CD4-positive, alpha-beta T cell treated with Interleukin-6 at 100 ng/mL for 8 hours (primary cell): ENCODE data around the gene MYL3.
A peak's percentile ranks its signal among the peaks of the same experiment; 100 is the strongest.

Experiments used
- DNase-seq: peaks from one replicate; pipeline ENCODE4 v3.0.0-alpha.2; 2020; ENCODE audit warnings: mixed read lengths, low spot score

The MYL3 gene

DNA sequence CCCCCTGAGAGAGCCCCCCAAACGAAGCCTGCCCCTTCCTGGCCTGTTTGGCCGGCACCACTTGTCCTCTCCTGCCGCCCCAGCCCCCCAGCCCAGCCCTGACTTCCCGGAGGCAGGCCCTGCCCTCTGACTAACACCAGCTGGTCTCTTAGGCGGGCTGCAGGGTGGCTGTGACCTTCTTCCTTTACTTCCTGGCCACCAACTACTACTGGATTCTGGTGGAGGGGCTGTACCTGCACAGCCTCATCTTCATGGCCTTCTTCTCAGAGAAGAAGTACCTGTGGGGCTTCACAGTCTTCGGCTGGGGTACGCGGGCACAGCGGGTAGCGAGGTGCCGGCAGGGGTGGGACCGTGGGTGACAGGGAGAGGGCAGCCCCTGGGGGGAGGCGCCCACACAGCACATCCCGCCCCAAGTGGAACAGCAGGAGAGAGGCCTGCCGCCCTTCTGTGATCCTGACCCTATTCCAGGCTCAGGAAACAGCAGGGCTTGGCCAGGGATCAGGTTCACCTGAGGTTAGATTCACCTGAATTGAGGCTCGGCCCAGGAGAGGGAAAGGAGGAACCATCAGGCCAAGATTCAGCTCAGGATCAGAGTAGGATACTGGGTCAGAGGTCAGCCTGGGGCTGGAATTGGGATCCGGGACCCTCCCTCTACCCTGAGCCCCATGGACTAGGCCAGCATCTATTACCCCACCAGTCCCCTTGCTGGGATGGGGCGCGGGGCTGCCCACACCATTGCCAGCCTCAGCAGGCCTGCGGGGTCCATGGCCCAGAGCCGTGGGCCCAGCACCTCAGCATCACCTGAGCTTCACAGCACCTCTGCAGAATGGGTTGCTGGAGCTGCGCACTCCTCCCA, 36.1 kb upstream of the MYL3 start:
- no peak for DNase-seq

DNA sequence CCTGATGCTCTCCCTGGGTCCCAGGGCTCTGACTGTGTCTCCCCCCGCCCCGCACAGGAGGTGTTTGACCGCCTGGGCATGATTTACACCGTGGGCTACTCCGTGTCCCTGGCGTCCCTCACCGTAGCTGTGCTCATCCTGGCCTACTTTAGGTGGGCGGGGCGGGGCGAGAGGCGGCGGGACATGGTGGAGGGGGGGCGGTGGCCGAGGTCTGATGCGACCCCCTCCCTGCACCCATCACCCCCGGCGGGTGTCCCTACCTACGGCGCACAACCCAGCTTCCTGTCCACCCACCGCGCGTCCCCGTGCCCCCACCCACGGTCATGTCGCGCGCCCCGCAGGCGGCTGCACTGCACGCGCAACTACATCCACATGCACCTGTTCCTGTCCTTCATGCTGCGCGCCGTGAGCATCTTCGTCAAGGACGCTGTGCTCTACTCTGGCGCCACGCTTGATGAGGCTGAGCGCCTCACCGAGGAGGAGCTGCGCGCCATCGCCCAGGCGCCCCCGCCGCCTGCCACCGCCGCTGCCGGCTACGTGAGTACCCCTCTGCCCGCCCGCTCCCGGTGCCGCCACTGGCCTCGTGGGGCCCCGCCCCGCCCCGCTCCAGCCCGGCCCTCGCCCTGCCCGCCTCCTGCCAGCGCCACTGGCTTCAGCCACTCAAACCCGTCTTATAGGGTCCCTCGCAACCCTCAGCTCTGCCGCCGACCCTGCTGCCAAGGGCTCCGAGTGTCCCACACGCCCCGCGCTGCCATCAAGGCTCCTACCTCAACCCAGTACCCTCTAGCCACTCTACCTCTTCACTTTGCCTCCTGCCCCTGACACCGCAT, 35.3 kb upstream of the MYL3 start:
- DNase-seq: no peak

- DNase-seq: no peak
These were observed 34.6 kb upstream of the MYL3 start for GRCh38 chr3:46897829-46898320.

GRCh38 chr3:46897031-46897430, 33.8 kb upstream of the MYL3 start:
- no peak for DNase-seq

GRCh38 chr3:46896386-46896785, 33.1 kb upstream of the MYL3 start:
- no peak for DNase-seq

GRCh38 chr3:46895761-46896160, 32.5 kb upstream of the MYL3 start:
- no peak for DNase-seq

DNA sequence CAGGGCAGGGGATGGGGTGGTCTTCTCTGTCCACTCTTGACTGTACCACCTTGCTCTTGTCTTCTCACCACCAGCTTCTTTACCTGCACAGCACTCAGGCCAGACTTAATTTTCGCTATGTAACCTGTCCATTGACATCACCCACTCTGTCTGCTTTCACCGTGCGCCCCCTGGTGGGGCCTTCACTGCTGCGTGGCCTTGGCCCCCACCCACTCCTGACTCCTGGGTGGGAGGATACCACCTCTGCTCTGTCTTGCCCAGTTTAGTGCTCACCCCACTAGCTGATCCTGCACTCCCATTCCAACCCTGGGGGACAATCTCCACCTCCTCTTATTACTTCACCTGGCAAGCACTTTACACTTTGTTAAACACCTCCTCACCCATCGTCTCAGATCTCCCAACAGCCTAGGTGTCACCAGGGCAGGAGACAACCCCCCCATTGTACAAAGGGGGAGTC, 32.0 kb upstream of the MYL3 start:
- DNase-seq: peak; percentile 67

- DNase-seq: no peak
These were observed 31.0 kb upstream of the MYL3 start for GRCh38 chr3:46894256-46894655.

DNA sequence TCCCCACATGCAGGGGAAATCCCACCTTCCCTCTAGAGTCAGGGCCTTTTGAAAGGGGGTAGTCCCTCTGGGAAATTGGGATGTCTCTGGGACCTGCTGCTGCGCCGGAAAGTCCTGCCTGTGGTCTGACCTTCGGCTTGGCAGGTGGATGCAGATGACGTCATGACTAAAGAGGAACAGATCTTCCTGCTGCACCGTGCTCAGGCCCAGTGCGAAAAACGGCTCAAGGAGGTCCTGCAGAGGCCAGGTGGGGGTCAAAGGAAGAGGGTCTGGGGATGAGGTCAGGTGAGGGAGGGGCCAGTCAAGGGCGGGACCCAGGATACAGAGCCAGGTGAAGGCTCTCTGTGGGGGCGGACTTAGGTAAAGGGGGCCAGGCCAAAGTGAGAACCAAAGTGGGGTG, 30.5 kb upstream of the MYL3 start:
- DNase-seq: no peak

DNA sequence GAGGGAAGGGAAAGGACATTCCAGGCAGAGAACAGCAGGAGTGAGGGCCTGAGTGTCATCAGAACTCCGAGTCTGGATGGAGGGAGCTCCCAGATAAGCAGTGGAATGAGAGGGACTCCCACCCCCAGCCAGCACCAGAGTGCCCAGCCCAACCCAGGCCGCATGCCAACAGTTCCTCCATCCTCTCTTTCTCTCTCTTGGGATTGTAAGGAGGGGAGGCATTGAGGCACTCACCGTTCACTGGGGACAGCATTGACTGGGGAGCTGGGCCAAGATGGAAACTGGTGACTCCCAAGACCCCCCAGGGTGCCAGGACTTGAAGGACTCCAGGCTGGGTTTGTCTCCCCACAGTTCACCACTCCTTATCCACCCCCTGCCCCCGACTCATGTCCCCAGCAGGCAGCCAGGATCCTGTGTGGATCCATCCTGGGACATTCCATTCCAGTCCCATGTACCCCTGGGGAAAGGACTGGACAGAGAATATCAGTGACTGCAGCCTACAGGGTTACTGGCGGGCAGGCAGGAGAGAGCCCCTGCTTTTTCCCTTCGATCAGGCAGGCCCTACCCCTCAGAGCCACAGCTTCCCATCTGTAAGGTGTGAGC, 30.0 kb upstream of the MYL3 start:
- DNase-seq: no peak

GRCh38 chr3:46892285-46893145, 29.3 kb upstream of the MYL3 start:
- no peak for DNase-seq

- no peak for DNase-seq
These were observed 27.9 kb upstream of the MYL3 start for GRCh38 chr3:46891132-46891531.

DNA sequence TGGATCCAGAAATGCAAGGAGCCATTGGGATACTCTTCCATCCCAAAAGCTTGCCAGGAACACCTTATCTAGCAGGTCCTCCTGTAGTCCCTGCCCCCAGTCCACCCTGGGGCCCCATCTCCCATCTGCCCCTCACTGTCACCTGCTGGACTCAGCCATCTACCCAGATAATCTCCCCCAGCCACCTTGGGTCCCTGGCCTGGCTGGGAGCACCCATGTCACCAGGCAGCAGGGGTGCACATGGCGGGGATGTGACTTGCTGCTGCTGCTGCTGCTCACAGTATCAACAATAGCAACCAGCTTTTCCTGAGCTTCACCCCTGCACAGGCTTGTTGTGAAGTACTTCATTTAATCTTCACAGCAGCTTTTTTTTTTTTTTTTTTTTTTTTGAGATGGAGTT, 26.9 kb upstream of the MYL3 start:
- DNase-seq: no peak

DNA sequence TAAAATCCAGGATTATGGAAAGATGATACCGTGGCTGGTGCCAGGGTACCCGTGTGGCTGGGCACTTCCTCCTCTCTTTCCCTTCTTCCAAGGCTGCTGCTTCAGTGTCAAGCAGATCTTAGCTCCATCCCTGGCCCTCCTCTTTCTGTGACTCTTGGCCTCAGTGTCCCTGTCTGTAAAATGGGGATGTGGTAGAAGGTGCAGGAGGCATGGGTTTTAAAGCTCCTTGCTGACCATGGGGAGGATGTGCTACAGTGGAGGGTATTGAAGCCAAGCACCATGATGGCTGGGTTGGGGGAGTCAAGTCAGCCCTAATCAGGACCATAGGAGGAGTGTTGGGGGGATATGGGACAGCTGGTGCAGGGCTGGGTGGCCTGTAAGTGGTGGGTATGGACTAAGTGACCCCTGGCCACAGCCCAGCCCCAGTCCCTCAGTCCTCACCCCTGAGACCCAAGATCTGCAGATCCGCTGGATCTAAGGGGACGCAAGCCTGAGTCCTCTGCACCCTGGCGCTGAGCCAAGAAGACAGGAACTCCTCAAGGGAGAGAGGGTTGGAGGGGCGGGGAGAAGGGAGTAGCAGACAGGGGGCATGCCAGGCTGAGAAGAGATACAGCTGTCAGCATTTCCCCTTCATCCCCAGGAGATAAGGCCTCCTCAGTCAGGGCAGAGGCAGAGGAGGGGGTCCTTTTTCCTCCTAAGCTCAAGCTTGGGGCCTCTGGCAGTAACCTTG, 26.3 kb upstream of the MYL3 start:
- no peak for DNase-seq

DNA sequence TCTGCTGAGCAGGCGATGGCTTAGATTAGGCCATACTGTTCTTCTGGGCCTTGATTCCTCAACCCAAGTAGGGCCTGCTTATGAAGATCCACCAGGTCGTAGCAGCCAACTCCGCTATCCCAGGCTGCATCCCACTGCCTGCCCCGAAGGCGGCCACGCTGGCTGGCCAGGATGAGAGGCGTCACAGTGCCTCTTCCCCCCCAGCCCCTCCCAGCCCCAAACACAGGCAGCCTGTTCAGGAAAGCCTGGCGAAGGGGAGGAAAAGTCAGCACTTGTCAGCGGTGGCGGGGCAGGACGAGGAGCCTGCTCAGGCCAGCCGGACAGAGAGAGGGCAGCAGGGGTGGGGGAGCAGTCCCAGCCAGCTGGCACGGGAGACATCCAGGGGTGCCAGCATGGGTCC, 25.5 kb upstream of the MYL3 start:
- no peak for DNase-seq

DNA sequence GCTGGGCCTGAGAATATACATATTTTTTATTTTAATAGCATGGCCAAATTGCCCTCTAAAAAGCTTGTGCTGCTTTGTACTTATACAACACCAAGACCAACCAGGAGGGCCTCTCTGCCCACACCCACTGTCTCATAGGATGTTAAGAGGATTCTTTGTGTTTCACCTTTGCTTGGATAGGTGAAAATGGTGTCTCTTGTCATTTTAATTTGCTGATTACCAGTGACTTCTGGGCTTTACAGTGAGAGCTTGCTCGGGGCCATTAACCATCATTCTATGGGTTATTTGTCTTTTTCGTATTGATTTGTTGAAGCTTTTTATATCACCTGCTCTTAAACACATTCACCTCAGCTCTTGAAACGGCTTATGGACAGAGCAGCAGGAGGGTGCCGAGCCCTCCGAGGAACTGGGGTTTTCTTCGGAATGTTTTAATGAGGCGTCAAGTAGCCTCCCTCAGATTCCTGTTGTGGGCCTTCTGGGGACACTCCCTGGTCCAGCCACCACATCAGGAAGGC, 24.8 kb upstream of the MYL3 start:
- DNase-seq: no peak

- DNase-seq: no peak
These were observed 22.4 kb upstream of the MYL3 start for GRCh38 chr3:46885612-46886011.

DNA sequence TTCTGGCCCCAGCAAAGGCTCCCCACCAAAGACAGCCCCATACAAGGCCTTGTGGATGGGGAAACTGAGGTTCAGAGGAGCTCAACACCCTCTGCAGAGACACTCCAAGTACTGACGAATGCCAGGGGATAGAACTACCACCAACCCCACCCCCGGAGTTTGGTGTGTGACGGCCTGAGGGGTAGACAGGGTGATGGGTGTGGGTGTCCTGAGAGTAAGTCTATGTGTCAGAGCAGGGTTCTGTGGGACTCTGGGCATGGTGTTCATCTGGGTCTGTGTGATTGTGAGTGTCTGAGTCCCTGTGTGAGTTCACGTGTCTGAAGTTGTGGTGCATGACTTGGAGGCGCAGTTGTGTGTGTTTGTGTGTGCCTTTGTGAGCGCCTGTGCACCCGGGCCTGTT, 21.7 kb upstream of the MYL3 start:
- DNase-seq: no peak

DNA sequence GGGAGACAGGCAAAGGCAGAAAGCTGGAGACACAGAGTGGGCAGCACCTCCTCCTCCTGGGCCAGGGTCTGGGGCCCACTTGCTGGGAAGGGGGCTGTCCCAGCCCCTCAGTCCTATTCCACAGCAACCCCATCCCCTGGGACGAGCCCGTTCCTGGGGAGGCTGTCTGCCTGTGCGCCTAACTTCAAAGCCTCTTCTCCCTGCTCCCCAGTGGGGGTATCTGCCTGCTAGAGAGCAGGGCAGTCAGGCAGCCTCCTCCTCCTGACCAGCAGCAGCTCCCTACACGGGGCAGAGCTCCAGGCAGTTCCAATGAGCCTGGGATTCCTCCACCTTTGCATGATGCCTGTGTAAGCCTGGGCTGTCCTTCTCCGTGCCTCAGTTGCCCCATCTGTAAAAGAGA, 21.2 kb upstream of the MYL3 start:
- DNase-seq: no peak

- no peak for DNase-seq
These were observed 20.6 kb upstream of the MYL3 start for GRCh38 chr3:46883830-46884185.
